ENCODE results near the gene SGSH. TPM values are rescaled to one million over a fixed set of nuclear protein-coding genes. Genes with fewer than 3 reads are reported as not detected.

The SGSH gene
- total RNA-seq, 1 experiment from 2014 or later, result 33.4 TPM

DNA sequence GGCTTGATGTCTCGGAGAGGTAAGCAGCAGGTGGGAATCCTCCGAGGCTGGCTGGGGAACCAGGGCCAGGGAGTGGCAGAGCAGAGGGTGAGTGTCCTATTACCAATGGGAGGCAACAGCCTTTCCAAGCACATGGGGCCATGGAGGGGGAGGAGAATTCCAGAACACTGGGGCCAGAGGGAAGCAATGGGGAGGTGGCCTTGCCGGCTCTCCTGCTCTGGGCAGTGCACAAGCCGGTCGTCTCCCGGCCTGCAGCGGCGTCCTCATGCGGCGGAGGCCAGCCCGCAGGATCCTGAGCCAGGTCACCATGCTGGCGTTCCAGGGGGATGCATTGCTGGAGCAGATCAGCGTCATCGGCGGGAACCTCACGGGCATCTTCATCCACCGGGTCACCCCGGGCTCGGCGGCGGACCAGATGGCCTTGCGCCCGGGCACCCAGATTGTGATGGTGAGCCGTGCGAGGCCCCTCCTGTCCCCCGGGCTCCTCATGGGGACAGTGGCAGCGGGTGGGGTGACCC lies 21.9 kb downstream of the SGSH start:
- H3K4me1 ChIP-seq (ENCODE audit: insufficient read depth, low read length, poor library complexity, severe bottlenecking), result no peaks in the 10 kb centered on the region
- CTCF ChIA-PET, result no interaction called here
- H3K27ac ChIP-seq (ENCODE audit: low read depth, low read length, poor library complexity, severe bottlenecking), result no peak overlapping the region
- H3K27me3 ChIP-seq (replicated peaks; ENCODE audit: insufficient read depth, low read depth, low read length, poor library complexity), result no peaks in the 10 kb centered on the region
- BruUV-seq (replicated peaks), result no TSS peak
- no peaks in the 10 kb centered on the region for H3K36me3 ChIP-seq (ENCODE audit: insufficient read depth, low read length, poor library complexity, severe bottlenecking)
- DNase-seq (ENCODE audit: low spot score), result no peak
- intact Hi-C loops (cut with micrococcal nuclease; ENCODE audit: unreplicated experiment), result no loop called here
- POLR2A ChIA-PET (ENCODE audit: low non-redundant PET), result no interaction called here
- no peaks in the 10 kb centered on the region for H3K9me3 ChIP-seq (ENCODE audit: low read depth, low read length, poor library complexity, severe bottlenecking)
- H3K4me3 ChIP-seq (ENCODE audit: low read depth, low read length, poor library complexity, severe bottlenecking), result no peak overlapping the region
- TF ChIP-seq, protein P1, sequence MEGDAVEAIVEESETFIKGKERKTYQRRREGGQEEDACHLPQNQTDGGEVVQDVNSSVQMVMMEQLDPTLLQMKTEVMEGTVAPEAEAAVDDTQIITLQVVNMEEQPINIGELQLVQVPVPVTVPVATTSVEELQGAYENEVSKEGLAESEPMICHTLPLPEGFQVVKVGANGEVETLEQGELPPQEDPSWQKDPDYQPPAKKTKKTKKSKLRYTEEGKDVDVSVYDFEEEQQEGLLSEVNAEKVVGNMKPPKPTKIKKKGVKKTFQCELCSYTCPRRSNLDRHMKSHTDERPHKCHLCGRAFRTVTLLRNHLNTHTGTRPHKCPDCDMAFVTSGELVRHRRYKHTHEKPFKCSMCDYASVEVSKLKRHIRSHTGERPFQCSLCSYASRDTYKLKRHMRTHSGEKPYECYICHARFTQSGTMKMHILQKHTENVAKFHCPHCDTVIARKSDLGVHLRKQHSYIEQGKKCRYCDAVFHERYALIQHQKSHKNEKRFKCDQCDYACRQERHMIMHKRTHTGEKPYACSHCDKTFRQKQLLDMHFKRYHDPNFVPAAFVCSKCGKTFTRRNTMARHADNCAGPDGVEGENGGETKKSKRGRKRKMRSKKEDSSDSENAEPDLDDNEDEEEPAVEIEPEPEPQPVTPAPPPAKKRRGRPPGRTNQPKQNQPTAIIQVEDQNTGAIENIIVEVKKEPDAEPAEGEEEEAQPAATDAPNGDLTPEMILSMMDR (conservative IDR thresholded peaks at IDR 0.05; ENCODE audit: low read depth, low read length), result no peak
- TF ChIP-seq EZH2 (IDR thresholded peaks at IDR 0.05; ENCODE audit: borderline replicate concordance, low read depth, low read length, poor library complexity, severe bottlenecking), result no peak

DNA sequence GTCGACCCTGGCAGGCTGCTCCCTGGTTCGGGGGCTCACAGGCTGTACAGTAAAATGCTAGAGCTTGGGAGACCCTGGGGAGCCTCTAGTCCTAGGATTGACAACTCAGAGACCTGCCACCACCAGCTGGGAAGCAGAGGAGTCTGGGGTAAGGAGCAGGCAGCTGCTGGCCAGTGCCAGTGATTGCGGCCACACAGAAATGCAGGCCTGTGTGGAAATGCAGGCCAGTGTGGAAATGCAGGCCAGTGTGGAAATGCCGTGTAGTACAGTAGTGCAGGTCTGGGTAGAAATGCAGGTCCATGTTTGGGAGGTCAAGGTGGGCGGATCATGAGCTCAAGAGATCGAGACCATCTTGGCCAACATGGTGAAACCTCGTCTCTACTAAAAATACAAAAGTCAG lies 23.5 kb downstream of the SGSH start:
- H3K4me1 ChIP-seq (ENCODE audit: insufficient read depth, low read length, poor library complexity, severe bottlenecking), result no peaks in the 10 kb centered on the region
- no peaks in the 10 kb centered on the region for H3K27me3 ChIP-seq (replicated peaks; ENCODE audit: insufficient read depth, low read depth, low read length, poor library complexity)
- no peak for DNase-seq (ENCODE audit: low spot score)
- BruUV-seq (replicated peaks), result no TSS peak
- no peak overlapping the region for H3K27ac ChIP-seq (ENCODE audit: low read depth, low read length, poor library complexity, severe bottlenecking)
- no peaks in the 10 kb centered on the region for H3K9me3 ChIP-seq (ENCODE audit: low read depth, low read length, poor library complexity, severe bottlenecking)
- no peaks in the 10 kb centered on the region for H3K36me3 ChIP-seq (ENCODE audit: insufficient read depth, low read length, poor library complexity, severe bottlenecking)
- intact Hi-C loops (cut with micrococcal nuclease; ENCODE audit: unreplicated experiment), result loop anchor here (2.0 kb wide), 1 partner anchor 166 kb away; no protein-coding TSS in a partner anchor
- TF ChIP-seq, protein P1 (conservative IDR thresholded peaks at IDR 0.05; ENCODE audit: low read depth, low read length), result no peak
- TF ChIP-seq EZH2 (IDR thresholded peaks at IDR 0.05; ENCODE audit: borderline replicate concordance, low read depth, low read length, poor library complexity, severe bottlenecking), result no peak
- no peak overlapping the region for H3K4me3 ChIP-seq (ENCODE audit: low read depth, low read length, poor library complexity, severe bottlenecking)
- POLR2A ChIA-PET (ENCODE audit: low non-redundant PET), result no interaction called here
- CTCF ChIA-PET, result interaction anchor here (1.9 kb wide), 1 partner anchor 165 kb away, joined by 10 read pairs; no protein-coding TSS in a partner anchor

DNA sequence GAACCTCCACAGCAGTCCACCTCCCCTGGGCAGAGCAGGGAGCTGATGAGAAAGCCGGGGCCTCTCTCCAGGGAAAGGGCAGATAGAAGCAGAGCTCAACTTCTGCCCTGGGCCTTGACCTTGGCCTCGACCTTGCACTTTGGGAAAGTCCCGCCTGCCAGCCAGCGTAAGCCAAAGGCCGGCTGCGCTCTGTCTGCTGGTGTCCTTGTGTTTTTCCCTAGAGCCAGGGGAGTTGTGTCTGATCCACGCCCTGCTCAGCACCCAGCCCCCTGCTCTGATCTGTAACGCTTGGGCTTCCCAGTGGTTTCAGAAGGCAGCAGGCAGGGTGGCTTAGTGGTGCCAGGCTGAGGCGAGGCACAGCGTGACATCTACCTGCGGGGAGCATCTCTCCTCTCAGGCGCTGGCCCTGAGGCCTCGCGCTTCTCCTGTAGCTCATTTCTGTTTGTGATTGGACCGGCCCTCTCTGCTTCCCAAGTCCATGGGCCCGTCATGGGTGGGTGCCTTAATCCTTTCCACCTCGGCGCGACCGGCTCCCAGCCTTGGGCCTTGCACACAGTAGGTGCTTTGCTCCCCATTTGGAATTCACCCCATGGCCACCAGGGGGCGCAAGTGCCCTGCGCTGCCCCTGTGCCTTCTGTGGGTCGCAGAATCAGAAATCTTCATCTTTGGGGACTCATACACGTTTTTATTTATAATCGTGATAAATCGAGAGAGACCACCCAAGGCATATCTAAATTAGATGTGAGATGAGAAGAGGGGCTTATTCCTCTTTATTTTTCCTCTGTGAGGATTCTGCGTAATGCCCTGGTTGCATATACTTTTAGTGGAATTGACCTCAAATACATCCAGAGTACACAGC lies 24.2 kb downstream of the SGSH start:
- Histone ChIP-seq H3K9me3 (ENCODE audit: low read depth, low read length, poor library complexity, severe bottlenecking) (no peaks in the 10 kb centered on the region), H3K4me1 (ENCODE audit: insufficient read depth, low read length, poor library complexity, severe bottlenecking) (no peaks in the 10 kb centered on the region), H3K27me3 (replicated peaks; ENCODE audit: insufficient read depth, low read depth, low read length, poor library complexity) (no peaks in the 10 kb centered on the region), H3K4me3 (ENCODE audit: low read depth, low read length, poor library complexity, severe bottlenecking) (no peak overlapping the region), H3K27ac (ENCODE audit: low read depth, low read length, poor library complexity, severe bottlenecking) (no peak overlapping the region), H3K36me3 (ENCODE audit: insufficient read depth, low read length, poor library complexity, severe bottlenecking) (no peaks in the 10 kb centered on the region)
- TF ChIP-seq, protein P1 (conservative IDR thresholded peaks at IDR 0.05; ENCODE audit: low read depth, low read length), result peak; percentile 99
- no peak for TF ChIP-seq EZH2 (IDR thresholded peaks at IDR 0.05; ENCODE audit: borderline replicate concordance, low read depth, low read length, poor library complexity, severe bottlenecking)
- BruUV-seq (replicated peaks), result no TSS peak
- CTCF ChIA-PET, result interaction anchor here (0.5 to 1.9 kb wide), 8 partner anchors 8 to 229 kb away, joined by 3 to 10 read pairs (median 5); no protein-coding TSS in a partner anchor
- peak; percentile 51 for DNase-seq (ENCODE audit: low spot score)
- POLR2A ChIA-PET (ENCODE audit: low non-redundant PET), result no interaction called here
- intact Hi-C loops (cut with micrococcal nuclease; ENCODE audit: unreplicated experiment), result loop anchor here (2.0 kb wide), 1 partner anchor 167 kb away; no protein-coding TSS in a partner anchor

All from A673 (cell line).